HG02870 (cell line): ENCODE measurements around the gene ROBO1.

Experiments used
- ATAC-seq: cut with Tn5 transposase; IDR thresholded peaks from one replicate; pipeline ENCODE4 v1.9.1; 2021; ENCODE audit warnings: mild to moderate bottlenecking, moderate library complexity; ENCODE audit not compliant: unreplicated experiment

ROBO1 gene

GRCh38 chr3:78823434-78823833 lies 944.4 kb downstream of the ROBO1 start:
- no peak for ATAC-seq

GRCh38 chr3:78822726-78823125 lies 945.1 kb downstream of the ROBO1 start:
- no peak for ATAC-seq

GRCh38 chr3:78820542-78820941 lies 947.3 kb downstream of the ROBO1 start:
- ATAC-seq = no peak

DNA sequence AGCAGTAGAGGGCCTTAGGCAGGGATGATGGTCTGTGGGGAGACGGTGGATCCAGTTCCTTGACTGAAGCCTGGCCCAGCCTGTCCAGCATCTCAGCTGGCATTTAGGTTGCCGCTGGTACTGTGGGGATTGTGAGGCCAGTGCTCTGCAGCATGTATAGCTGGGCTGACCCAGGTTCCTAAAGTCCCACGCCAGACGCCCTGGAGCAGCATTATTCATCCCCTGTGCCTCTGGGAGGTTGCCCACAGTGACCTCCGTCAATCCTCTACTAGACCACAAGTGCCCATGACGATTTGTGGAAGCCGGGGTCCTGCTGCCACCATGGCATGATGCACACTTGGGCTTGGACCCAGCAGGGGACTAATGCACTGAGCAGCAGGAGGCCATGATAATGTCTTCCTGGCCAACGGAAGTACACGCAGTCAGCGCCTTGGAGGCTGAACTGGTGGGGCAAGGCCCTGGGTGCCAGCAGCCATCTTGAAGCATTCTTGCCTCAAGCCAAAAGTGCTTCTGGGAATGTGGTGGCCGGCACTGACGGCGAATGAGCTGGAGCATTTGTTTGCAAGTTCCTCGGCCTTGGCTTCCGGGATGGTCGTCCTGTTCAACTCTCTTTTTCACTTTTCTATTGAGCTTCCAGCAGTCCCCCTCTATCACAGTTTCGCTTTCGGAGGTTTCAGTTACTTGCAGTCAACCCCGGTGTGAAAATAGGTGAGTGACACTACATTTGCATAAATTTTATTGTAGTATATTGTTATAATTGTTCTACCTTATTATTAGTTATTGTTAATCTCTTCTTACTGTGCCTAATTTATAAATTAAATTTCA lies 949.4 kb downstream of the ROBO1 start:
- no peak for ATAC-seq

DNA sequence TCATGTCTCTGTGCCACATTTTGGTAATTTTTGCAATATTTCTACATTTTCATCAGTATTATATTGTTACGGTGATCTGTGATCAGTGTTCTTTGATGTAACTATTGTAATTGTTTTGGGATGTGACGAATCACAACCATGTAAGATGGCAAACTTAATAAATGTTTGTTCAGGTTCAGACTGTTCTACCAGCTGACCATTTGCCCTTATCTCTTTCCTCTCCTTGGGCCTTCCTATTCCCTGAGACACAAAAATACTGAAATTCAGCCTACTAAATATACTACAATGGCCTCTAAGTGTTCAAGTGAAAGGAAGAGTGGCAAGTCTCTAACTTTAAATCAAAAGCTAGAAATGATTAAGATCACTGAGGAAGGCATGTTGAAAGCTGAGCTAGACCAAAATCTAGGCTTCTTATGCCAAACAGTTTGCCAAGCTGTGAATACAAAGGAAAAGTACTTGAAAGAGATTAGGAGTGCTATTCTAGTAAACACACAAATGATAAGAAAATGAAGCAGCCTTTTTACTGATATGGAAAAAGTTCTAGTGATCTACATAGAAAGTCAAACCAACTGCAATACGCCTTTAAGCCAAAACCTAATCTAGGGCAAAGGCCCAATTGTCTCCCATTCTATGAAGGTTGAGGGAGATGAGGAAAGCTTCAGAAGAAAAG lies 952.8 kb downstream of the ROBO1 start:
- ATAC-seq = no peak

GRCh38 chr3:78812166-78812565 lies 955.6 kb downstream of the ROBO1 start:
- no peak for ATAC-seq

- no peak for ATAC-seq
These were observed 957.8 kb downstream of the ROBO1 start for GRCh38 chr3:78809966-78810365.

GRCh38 chr3:78804251-78805037 lies 963.4 kb downstream of the ROBO1 start:
- ATAC-seq = no peak

DNA sequence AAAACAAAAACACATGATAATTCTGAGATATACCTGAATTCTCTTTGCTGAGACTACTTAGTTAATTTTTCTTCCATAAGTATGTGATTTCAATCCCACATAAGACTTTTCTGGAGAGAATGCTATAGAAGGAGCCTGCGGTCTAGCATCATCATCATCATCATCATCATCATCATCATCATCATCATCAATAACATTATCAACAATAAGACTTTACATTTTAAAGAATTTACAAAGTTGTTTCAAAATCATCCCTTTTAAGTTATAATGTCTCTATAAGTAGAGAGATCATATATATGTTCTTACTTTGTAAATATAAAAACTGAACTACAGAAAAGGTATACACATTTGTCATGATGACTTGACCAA lies 965.3 kb downstream of the ROBO1 start:
- no peak for ATAC-seq

DNA sequence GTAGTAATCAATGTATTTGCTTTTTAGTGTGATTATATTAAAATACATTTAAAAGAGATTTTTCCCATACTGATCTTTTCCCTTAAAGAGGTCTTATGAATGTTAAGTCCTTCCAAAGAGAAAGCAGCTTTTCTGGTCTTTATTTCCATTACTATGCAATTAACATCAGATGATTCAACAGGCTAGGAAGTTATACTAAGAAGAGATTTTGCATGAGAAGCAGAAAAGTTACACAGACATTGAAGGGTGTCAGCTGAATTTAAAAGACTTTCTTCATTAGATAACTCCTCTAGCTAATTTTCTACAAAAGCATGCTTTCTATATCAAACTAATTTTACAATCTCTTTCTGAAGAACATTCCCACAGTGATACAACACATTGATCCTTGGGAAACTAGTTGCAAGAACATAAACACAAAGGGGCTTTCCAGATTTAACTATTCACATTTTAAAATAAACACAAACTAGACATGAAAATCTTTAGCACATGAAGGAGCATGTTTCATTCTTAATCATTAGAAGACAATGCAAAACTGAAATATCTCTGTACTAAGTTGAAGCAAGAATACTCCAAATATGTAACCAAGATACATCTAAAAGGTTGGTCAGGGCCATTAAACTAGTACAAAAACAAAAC lies 965.8 kb downstream of the ROBO1 start:
- no peak for ATAC-seq

GRCh38 chr3:78799681-78800080 lies 968.1 kb downstream of the ROBO1 start:
- ATAC-seq = no peak

GRCh38 chr3:78798266-78798832 lies 969.4 kb downstream of the ROBO1 start:
- no peak for ATAC-seq

GRCh38 chr3:78794431-78794830 lies 973.4 kb downstream of the ROBO1 start:
- ATAC-seq = no peak

- ATAC-seq = no peak
These were observed 975.1 kb downstream of the ROBO1 start for GRCh38 chr3:78792733-78793132.

GRCh38 chr3:78792212-78792611 lies 975.6 kb downstream of the ROBO1 start:
- no peak for ATAC-seq

DNA sequence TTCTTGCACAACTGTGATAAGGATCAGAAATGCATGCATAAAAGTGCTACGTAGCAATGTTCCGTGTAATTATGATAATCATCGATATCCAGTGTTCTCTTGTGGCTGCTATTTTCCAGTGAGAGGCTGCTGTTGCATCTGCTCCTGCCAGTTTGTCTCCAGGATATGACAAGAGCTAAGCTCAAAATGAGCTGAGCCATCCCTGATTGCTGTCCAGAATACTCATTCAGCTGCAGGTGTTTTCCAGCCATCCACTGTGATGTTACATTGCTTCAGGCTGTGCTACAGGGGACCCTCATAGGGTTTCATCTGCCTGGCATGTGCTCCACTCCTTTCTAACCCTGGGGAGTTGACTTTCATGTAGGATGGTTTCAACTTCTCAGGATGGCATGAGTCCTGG lies 976.0 kb downstream of the ROBO1 start:
- ATAC-seq = no peak

GRCh38 chr3:78788839-78789238 lies 979.0 kb downstream of the ROBO1 start:
- ATAC-seq = no peak

DNA sequence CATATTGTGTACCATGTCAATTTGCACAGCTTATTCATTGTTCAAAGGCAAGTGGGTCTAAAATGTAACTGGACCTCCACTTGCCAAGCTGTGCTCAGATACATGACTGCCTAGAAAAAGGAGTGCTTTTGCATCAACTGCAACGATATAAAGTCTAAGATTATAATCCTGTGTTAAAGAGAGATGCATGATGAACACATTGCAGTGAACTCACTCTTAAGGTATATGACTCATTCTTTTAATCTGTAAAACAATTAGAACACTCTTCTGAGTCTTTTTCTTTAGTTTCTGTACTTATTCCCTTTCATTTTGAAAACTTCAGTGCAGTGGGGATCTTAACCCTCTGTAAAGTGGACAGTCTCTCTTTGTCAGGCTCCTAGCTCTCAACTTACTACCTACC lies 982.8 kb downstream of the ROBO1 start:
- no peak for ATAC-seq

- ATAC-seq = no peak
These were observed 986.4 kb downstream of the ROBO1 start for GRCh38 chr3:78781351-78781750.

DNA sequence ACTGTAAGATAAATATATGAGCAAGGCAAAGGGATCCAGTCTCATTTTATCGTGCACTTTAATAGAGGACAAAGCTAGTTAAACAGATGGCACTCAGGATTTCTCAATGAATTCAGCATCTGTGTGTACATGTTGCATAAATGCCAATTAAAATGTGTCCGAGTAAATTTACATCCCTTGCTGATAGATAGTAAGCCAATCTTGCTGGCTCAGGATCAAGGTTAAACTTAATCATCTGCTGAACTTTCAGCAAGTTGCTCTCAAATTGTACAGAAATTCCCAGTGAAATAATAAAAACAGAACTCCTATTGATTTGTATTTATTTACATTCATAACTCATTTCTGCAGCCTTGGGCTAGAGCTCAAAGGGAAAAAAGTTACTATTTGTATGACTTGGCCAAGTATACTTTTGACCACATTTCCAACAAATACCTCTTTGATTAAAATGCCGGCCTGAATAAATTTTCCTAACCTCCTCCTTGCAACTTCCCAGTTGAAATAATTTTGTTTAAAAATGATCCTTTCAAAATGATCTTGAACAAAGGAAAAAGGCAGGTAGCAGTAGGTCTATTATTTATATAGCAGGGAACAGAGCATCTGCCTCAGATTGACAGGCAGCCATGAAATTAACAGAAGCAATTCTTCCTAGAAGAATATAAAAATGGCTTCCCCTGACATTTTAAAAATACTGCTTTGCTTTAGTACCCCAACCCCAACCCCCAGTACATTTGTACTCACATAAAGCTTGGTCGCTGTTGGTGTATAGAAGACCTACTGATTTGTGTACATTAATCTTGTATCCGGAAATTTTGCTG lies 1001.9 kb downstream of the ROBO1 start:
- no peak for ATAC-seq
